ENCODE results near the gene CCDC170.

The CCDC170 gene

DNA sequence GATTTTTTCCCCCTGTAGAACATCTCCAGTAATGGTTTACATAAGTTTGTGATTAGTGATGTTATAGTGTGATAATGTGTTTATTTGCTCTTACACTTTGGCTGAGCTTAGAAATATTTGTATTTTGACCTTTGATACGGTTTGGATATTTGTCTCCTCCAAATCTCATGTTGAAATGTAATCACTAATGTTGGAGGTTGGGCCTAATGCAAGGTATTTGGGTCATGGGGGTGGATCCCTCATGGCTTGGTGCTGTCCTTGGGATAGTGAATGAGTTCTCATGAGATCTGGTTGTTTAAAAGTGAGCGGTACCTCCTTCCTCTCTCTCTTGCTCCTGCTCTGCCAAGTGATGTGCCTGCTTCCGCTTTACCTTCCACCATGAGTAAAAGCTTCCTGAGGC lies 147.2 kb downstream of the CCDC170 start:
- 89 to 97% methylated on average over 3 of the region's 3 CpGs for WGBS, 2 experiments

DNA sequence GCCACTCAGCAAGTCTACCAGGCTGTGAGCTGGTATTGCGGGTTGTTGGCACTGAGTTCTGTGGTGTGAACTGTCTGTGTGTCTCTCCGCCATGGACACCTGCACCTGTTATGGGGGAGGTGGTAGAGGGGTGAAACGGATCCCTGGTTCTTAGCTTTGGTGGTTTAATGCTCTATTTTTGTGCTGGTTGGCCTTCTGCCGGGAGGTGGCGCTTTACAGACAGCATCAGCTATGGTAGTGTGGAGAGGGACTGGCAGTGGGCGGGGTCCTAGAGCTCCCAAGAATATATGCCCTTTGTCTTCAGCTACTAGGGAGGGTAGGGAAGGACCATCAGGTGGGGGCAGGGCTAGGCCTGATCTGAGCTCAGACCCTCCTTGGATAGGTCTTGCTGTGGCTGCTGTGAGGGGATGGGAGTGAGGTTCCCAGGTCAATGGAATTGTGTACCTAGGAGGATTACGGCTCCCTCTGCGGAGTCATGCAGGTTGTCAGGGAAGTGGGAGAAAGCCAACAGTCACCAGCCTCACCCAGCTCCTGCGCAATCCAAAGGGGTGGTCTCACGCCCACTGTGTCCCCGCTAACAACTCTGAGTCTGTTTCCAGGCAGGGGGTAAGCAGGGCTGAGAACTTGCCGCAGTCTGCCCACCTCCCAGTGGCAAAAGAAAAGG lies 154.3 kb downstream of the CCDC170 start:
- Histone ChIP-seq H3K4me3 (ENCODE audit: insufficient read depth, low read depth, low read length) (no peak overlapping the region), H3K27ac (ENCODE audit: insufficient read depth, low read depth, low read length, poor library complexity, severe bottlenecking) (no peak overlapping the region)
- WGBS, 2 experiments: 73 to 78% methylated on average over 12 of the region's 12 CpGs

More for the DNA sequence above, 147.2 kb downstream of the CCDC170 start:
- H3K36me3 ChIP-seq (ENCODE audit: control insufficient read depth, insufficient read depth, low read length): no peaks in the 10 kb centered on the region
- no peaks in the 10 kb centered on the region for H3K27me3 ChIP-seq (ENCODE audit: control insufficient read depth, insufficient read depth, low read length, poor library complexity, severe bottlenecking)
- H3K4me1 ChIP-seq (ENCODE audit: control insufficient read depth, insufficient read depth, low read length): no peaks in the 10 kb centered on the region
- no peak overlapping the region for H3K4me3 ChIP-seq (ENCODE audit: insufficient read depth, low read depth, low read length)
- H3K9me3 ChIP-seq (ENCODE audit: control insufficient read depth, low read length): no peaks in the 10 kb centered on the region
- no peak overlapping the region for H3K27ac ChIP-seq (ENCODE audit: insufficient read depth, low read depth, low read length, poor library complexity, severe bottlenecking)

DNA sequence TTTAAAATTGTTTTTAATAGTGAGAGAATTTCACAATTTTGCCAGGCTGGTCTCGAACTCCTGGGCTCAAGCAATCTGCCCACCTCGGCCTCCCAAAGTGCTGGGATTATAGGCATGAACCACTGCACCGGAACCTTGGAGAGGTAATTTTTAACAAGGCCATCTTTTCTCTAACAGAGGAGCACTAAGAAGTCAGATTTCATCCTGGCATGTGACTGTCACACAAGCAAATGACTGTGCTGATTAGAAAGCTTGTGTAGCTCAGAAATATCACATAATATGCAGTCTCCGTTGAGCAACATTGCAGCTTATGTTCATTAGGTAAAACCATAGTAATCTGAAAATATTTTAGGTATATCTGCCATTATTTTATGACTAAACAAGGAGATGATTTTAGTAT lies 156.0 kb downstream of the CCDC170 start:
- Histone ChIP-seq H3K36me3 (ENCODE audit: control insufficient read depth, insufficient read depth, low read length) (no peaks in the 10 kb centered on the region), H3K27ac (ENCODE audit: insufficient read depth, low read depth, low read length, poor library complexity, severe bottlenecking) (no peak overlapping the region), H3K27me3 (ENCODE audit: control insufficient read depth, insufficient read depth, low read length, poor library complexity, severe bottlenecking) (no peaks in the 10 kb centered on the region), H3K4me1 (ENCODE audit: control insufficient read depth, insufficient read depth, low read length) (no peaks in the 10 kb centered on the region), H3K4me3 (ENCODE audit: insufficient read depth, low read depth, low read length) (no peak overlapping the region), H3K9me3 (ENCODE audit: control insufficient read depth, low read length) (no peaks in the 10 kb centered on the region)
- WGBS, 2 experiments: 87 to 91% methylated on average over 3 of the region's 4 CpGs

More for the DNA sequence above, 154.3 kb downstream of the CCDC170 start:
- Histone ChIP-seq H3K9me3 (ENCODE audit: control insufficient read depth, low read length) (no peaks in the 10 kb centered on the region), H3K27me3 (ENCODE audit: control insufficient read depth, insufficient read depth, low read length, poor library complexity, severe bottlenecking) (no peaks in the 10 kb centered on the region), H3K36me3 (ENCODE audit: control insufficient read depth, insufficient read depth, low read length) (no peaks in the 10 kb centered on the region), H3K4me1 (ENCODE audit: control insufficient read depth, insufficient read depth, low read length) (no peaks in the 10 kb centered on the region)

DNA sequence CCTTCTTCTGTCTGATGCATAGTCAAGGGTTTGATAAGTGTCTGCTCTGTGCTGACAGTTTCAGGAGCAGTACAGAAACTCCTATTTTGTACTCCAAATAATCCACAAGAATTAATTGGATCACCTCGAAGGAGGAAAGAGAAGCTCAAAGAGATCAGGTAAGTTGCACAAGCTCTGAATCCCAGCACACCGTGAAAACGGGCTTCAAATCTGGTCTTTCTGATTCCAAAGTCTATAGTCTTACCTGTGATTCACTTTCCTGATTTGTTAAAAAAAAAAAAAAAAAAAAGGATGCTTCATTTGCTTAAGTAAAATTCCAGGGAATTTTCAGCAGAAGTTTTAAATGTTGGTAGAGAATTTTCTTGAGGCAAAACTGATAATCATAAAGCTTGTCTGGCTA lies 157.8 kb downstream of the CCDC170 start:
- no peak overlapping the region for H3K4me3 ChIP-seq (ENCODE audit: insufficient read depth, low read depth, low read length)
- H3K27me3 ChIP-seq (ENCODE audit: control insufficient read depth, insufficient read depth, low read length, poor library complexity, severe bottlenecking): no peaks in the 10 kb centered on the region
- H3K27ac ChIP-seq (ENCODE audit: insufficient read depth, low read depth, low read length, poor library complexity, severe bottlenecking): no peak overlapping the region
- no peaks in the 10 kb centered on the region for H3K36me3 ChIP-seq (ENCODE audit: control insufficient read depth, insufficient read depth, low read length)
- H3K4me1 ChIP-seq (ENCODE audit: control insufficient read depth, insufficient read depth, low read length): no peaks in the 10 kb centered on the region
- 90 to 95% methylated on average over 3 of the region's 3 CpGs for WGBS, 2 experiments
- H3K9me3 ChIP-seq (ENCODE audit: control insufficient read depth, low read length): no peaks in the 10 kb centered on the region

DNA sequence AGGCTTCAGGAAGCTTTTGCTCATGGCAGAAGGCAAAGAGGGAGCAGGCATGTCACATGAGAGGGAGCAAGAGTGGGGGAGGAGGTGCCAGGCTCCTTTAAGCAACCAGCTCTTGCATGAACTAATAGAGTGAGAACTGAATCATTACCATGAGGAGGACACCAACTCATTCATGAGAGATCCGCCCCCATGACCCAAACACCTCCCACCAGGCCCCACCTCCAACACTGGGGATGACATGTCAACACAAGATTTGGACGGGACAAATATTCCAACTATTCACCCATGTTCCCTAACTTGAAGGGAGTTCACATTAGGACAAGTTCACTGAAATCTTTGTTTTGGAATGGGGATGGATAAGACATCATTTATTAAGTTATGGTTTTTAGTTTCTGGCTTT lies 158.5 kb downstream of the CCDC170 start:
- no peaks in the 10 kb centered on the region for H3K27me3 ChIP-seq (ENCODE audit: control insufficient read depth, insufficient read depth, low read length, poor library complexity, severe bottlenecking)
- no peak overlapping the region for H3K27ac ChIP-seq (ENCODE audit: insufficient read depth, low read depth, low read length, poor library complexity, severe bottlenecking)
- H3K36me3 ChIP-seq (ENCODE audit: control insufficient read depth, insufficient read depth, low read length): no peaks in the 10 kb centered on the region
- WGBS, 2 experiments: 81 to 87% methylated on average over 1 to 2 of the region's 2 CpGs
- no peaks in the 10 kb centered on the region for H3K4me1 ChIP-seq (ENCODE audit: control insufficient read depth, insufficient read depth, low read length)
- no peaks in the 10 kb centered on the region for H3K9me3 ChIP-seq (ENCODE audit: control insufficient read depth, low read length)
- no peak overlapping the region for H3K4me3 ChIP-seq (ENCODE audit: insufficient read depth, low read depth, low read length)

DNA sequence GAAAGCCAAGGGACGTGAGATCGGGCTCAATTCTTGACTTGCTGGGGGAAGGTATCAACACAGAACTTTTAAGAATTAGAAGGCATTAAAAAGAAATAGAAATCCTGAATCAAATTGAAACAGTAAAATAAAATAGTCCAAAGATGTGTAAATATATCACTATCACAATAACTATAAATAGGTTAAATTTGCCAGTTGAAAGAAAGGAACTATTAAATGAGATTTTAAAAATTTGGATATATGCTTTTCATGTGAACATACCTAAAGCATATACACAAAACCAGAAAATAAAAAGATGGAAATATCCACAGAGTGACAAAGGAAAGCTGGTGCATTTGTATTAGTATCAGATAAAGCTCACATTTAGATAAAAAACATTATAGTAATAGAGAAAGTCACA lies 161.3 kb downstream of the CCDC170 start:
- H3K36me3 ChIP-seq (ENCODE audit: control insufficient read depth, insufficient read depth, low read length): no peaks in the 10 kb centered on the region
- no peak overlapping the region for H3K27ac ChIP-seq (ENCODE audit: insufficient read depth, low read depth, low read length, poor library complexity, severe bottlenecking)
- H3K27me3 ChIP-seq (ENCODE audit: control insufficient read depth, insufficient read depth, low read length, poor library complexity, severe bottlenecking): no peaks in the 10 kb centered on the region
- H3K4me3 ChIP-seq (ENCODE audit: insufficient read depth, low read depth, low read length): no peak overlapping the region
- H3K9me3 ChIP-seq (ENCODE audit: control insufficient read depth, low read length): no peaks in the 10 kb centered on the region
- WGBS, 2 experiments: 94 to 100% methylated on average over 2 of the region's 2 CpGs
- no peaks in the 10 kb centered on the region for H3K4me1 ChIP-seq (ENCODE audit: control insufficient read depth, insufficient read depth, low read length)

DNA sequence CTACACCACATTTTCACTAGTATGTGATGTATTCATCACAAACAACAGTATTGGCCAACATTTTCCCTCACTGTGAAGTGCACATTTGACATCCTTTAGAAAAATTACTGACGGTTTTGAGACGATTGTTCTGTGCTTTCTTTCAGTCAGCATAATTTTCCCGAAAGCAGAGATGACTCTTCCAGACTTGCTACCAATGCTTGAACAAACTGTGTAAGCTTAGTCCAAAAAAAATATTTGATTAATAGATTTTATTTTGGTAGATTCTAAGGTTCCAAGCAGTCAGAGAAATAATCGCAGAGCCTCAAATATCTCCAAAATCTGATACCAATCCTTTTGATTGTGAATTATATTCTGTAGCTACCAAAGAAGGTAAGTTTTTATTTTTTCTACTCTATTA lies 162.6 kb downstream of the CCDC170 start:
- WGBS, 2 experiments: 94 to 95% methylated on average over 3 to 4 of the region's 4 CpGs
- Histone ChIP-seq H3K4me1 (ENCODE audit: control insufficient read depth, insufficient read depth, low read length) (no peaks in the 10 kb centered on the region), H3K27me3 (ENCODE audit: control insufficient read depth, insufficient read depth, low read length, poor library complexity, severe bottlenecking) (no peaks in the 10 kb centered on the region), H3K36me3 (ENCODE audit: control insufficient read depth, insufficient read depth, low read length) (no peaks in the 10 kb centered on the region), H3K27ac (ENCODE audit: insufficient read depth, low read depth, low read length, poor library complexity, severe bottlenecking) (no peak overlapping the region), H3K9me3 (ENCODE audit: control insufficient read depth, low read length) (no peaks in the 10 kb centered on the region), H3K4me3 (ENCODE audit: insufficient read depth, low read depth, low read length) (no peak overlapping the region)

DNA sequence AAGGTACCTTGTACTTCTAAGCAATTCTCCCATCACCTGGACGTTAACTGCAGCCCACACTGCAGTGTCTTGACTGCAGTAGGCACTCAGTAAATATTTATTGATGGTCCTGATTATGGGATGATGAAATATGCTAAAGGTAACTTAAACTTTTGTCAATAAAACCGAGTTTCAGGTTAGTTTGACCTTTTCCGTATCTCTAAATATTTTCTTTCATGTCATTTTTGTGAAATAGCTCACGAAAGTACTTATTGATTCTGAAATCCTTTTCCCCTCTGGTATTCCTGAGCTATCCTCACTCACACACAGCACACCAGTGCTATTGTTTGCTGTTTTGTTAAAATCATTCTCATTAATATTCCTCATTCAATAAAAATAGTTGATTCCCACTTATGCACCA lies 164.3 kb downstream of the CCDC170 start:
- Histone ChIP-seq H3K27ac (ENCODE audit: insufficient read depth, low read depth, low read length, poor library complexity, severe bottlenecking) (no peak overlapping the region), H3K9me3 (ENCODE audit: control insufficient read depth, low read length) (no peaks in the 10 kb centered on the region), H3K27me3 (ENCODE audit: control insufficient read depth, insufficient read depth, low read length, poor library complexity, severe bottlenecking) (no peaks in the 10 kb centered on the region), H3K4me3 (ENCODE audit: insufficient read depth, low read depth, low read length) (no peak overlapping the region), H3K4me1 (ENCODE audit: control insufficient read depth, insufficient read depth, low read length) (no peaks in the 10 kb centered on the region), H3K36me3 (ENCODE audit: control insufficient read depth, insufficient read depth, low read length) (no peaks in the 10 kb centered on the region)
- 91 to 94% methylated on average over 4 of the region's 4 CpGs for WGBS, 2 experiments

DNA sequence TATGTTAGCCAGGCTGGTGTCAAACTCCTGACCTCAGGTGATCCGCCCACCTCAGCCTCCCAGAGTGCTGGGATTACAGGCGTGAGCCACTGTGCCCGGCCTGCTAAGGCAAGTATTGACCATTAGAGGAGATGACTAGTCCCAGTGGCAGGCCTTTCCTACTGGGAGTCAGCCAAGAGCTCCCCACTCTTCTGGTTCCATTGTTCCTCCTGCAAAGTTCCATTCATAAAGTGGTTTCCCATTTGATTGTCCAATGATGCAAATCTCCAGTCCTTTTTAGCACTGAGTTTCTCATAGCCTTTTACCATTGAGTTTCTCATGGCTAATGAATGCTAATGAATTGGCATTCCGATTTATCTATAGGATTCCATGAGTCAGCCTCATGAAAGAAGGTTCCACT lies 165.4 kb downstream of the CCDC170 start:
- Histone ChIP-seq H3K36me3 (ENCODE audit: control insufficient read depth, insufficient read depth, low read length) (no peaks in the 10 kb centered on the region), H3K27ac (ENCODE audit: insufficient read depth, low read depth, low read length, poor library complexity, severe bottlenecking) (no peak overlapping the region), H3K4me1 (ENCODE audit: control insufficient read depth, insufficient read depth, low read length) (no peaks in the 10 kb centered on the region), H3K9me3 (ENCODE audit: control insufficient read depth, low read length) (no peaks in the 10 kb centered on the region), H3K27me3 (ENCODE audit: control insufficient read depth, insufficient read depth, low read length, poor library complexity, severe bottlenecking) (no peaks in the 10 kb centered on the region), H3K4me3 (ENCODE audit: insufficient read depth, low read depth, low read length) (no peak overlapping the region)
- 88 to 94% methylated on average over 4 of the region's 4 CpGs for whole genome bisulfite sequencing, 2 experiments

DNA sequence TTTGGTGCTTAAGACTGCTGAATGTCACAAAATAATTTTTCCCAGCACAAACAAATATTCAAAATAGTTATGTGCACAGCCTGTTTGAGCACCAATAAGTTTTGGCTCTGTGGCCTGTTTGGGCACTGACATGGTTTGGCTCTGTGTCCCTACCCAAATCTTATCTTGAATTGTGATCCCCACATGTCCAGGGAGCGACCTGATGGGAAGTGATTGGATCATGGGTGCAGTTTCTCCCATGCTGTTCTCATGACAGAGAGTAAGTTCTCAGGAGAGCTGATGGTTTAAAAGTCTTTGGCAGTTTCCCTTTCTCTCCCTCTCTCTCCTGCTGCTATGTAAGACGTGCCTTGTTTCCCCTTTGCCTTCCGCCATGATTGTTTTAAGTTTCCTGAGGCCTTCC lies 167.7 kb downstream of the CCDC170 start:
- Histone ChIP-seq H3K27me3 (ENCODE audit: control insufficient read depth, insufficient read depth, low read length, poor library complexity, severe bottlenecking) (no peaks in the 10 kb centered on the region), H3K4me3 (ENCODE audit: insufficient read depth, low read depth, low read length) (no peak overlapping the region), H3K27ac (ENCODE audit: insufficient read depth, low read depth, low read length, poor library complexity, severe bottlenecking) (no peak overlapping the region), H3K36me3 (ENCODE audit: control insufficient read depth, insufficient read depth, low read length) (no peaks in the 10 kb centered on the region), H3K9me3 (ENCODE audit: control insufficient read depth, low read length) (no peaks in the 10 kb centered on the region), H3K4me1 (ENCODE audit: control insufficient read depth, insufficient read depth, low read length) (no peaks in the 10 kb centered on the region)
- 90 to 95% methylated on average over 3 of the region's 3 CpGs for WGBS, 2 experiments

DNA sequence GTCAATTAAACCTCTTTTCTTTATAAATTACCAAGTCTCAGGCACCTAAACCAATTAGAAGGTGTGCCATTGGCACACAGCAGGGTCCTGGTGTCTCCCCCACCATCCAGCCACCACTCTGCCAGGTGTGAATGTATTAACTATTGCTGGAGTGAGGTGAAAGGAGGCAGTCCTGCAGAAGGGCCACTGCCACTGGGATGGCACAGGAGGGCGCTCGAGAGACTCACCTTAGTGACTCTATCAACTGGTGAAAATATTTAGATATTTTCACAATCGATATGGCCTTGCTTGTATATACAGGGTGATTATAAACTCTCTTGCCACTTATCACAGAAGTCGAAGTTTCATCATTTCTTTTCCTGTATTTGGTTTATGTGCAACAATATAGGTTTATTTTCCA lies 168.1 kb downstream of the CCDC170 start:
- Histone ChIP-seq H3K9me3 (ENCODE audit: control insufficient read depth, low read length) (no peaks in the 10 kb centered on the region), H3K4me1 (ENCODE audit: control insufficient read depth, insufficient read depth, low read length) (no peaks in the 10 kb centered on the region), H3K36me3 (ENCODE audit: control insufficient read depth, insufficient read depth, low read length) (no peaks in the 10 kb centered on the region), H3K4me3 (ENCODE audit: insufficient read depth, low read depth, low read length) (no peak overlapping the region), H3K27me3 (ENCODE audit: control insufficient read depth, insufficient read depth, low read length, poor library complexity, severe bottlenecking) (no peaks in the 10 kb centered on the region), H3K27ac (ENCODE audit: insufficient read depth, low read depth, low read length, poor library complexity, severe bottlenecking) (no peak overlapping the region)
- WGBS, 2 experiments: 57 to 71% methylated on average over 2 to 4 of the region's 4 CpGs
